Heart right ventricle (tissue), 16 donors: ENCODE data around the gene KCNJ16. TPM values are rescaled to one million over a fixed set of nuclear protein-coding genes. Genes with fewer than 3 reads are reported as not detected.

Source experiments
- ATAC-seq, 8 donors: fragments of 200-7000 bp; cut with Tn5 transposase; one replicate each; pipeline ENCODE4 v1.9.1; 2020; ENCODE audit warnings: mild to moderate bottlenecking in 8 of 8, moderate library complexity in 8 of 8, moderate number of reproducible peaks in 1 of 8
- DNase-seq, 2 donors: peaks; one replicate each; pipeline ENCODE4 v3.0.0-alpha.2; 2020
- H3K27ac ChIP-seq, 10 donors: fragments of 200-600 bp; sonication (generic) in 2 of 10; one replicate each; pipeline versions ENCODE4 v1.5.0 to v1.8.0; 2020 to 2022; ENCODE audit warnings: mild to moderate bottlenecking in 3 of 10
- H3K27me3 ChIP-seq, 7 donors: fragments of 200-600 bp; one replicate each; pipeline ENCODE4 v1.8.0; 2021 to 2022; ENCODE audit warnings: mild to moderate bottlenecking in 2 of 7
- H3K36me3 ChIP-seq, 9 donors: fragments of 200-600 bp; sonication (generic) in 1 of 9; one replicate each; pipeline versions ENCODE4 v1.5.0 to v1.8.0; 2020 to 2022; ENCODE audit warnings: mild to moderate bottlenecking in 2 of 9
- H3K4me1 ChIP-seq, 9 donors: fragments of 200-600 bp; sonication (generic) in 1 of 9; one replicate each; pipeline versions ENCODE4 v1.5.0 to v1.8.0; 2020 to 2022; ENCODE audit warnings: mild to moderate bottlenecking in 4 of 9
- H3K4me3 ChIP-seq, 10 donors: fragments of 200-600 bp; sonication (generic) in 2 of 10; one replicate each; pipeline versions ENCODE4 v1.5.0 to v1.8.0; 2020 to 2022; ENCODE audit warnings: mild to moderate bottlenecking in 7 of 10, moderate library complexity in 2 of 10
- H3K9me3 ChIP-seq, 11 donors: fragments of 200-600 bp in 10 of 11; sonication (generic) in 2 of 11; one replicate each; pipeline versions ENCODE4 v1.5.0 to v1.8.0; 2013 to 2022; ENCODE audit warnings: mild to moderate bottlenecking in 2 of 11, control low read depth in 1 of 11, moderate library complexity in 1 of 11
- WGBS, 2 donors: extraction: QIAGEN DNeasy Blood & Tissue Kit; methylation state at CpG; one replicate each; pipeline ENCODE4 v1.1.7; 2013; ENCODE audit warnings: inconsistent platforms in 1 of 2; 5-methylcytosine and 5-hydroxymethylcytosine counted together
- intact Hi-C, 10 donors: fragments of 100-400 bp; cut with DNase I; formaldehyde crosslinking; loops; one replicate each; pipeline versions ENCODE4 v1.11.1 to v1.14.2; 2022
- polyA plus RNA-seq, 2 donors: library from polyadenylated mRNA; stranded (reverse); fragments of 200-250 nt; gene quantifications; one replicate each; pipeline ENCODE4 v1.2.3, GENCODE V29; 2013
- total RNA-seq, 10 donors: library from RNA; stranded (reverse); fragmentation: NEBNext Ultra II Directional in 3 of 10; extraction: Animal tissue kit (Norgen Biotek cat#: 25700) in 3 of 10; gene quantifications; one replicate each; pipeline versions ENCODE4 v1.2.1 to v1.2.4, GENCODE V29; 2021 to 2023
- TF ChIP-seq, protein P1 (sequence below), 9 donors: fragments of 200-600 bp; sonication (generic) in 2 of 9; IDR thresholded peaks; one replicate each; pipeline versions ENCODE4 v1.5.0 to v1.8.0; 2021 to 2022; ENCODE audit warnings: antibody characterized with exemption in 9 of 9, mild to moderate bottlenecking in 5 of 9, moderate library complexity in 1 of 9
- donor health status: Arrhythmogenic right ventricular cardiomyopathy.
- donor health status: ischemic (EF 13 %, LVEDD 7.1; RV severe dilation, severe dysfunction).
- donor health status: healthy with polysubstance abuse.
- donor health status: DM: no; HTN: yes; CAD: no.
- donor health status: DM: no; HTN: no; CAD: no.
- donor health status: ischemic (EF 25% LVEDD 6.9; RV normal size, moderate dysfunction).
- donor health status: ischemic (EF 25% LVEDD 5.7; RV mildly dilated, moderate dysfunction).
- donor health status: healthy.
- donor health status: DM: yes; HTN: yes; CAD: no.
- donor health status: Ischemic cardiomyopathy.
- donor health status: ischemic (EF 35%, LVEDD 5.7; RV mildly dilated, moderate dysfunction).
- donor health status: nonischemic (EF 11% LVEDD 7.7; RV severe dilation, severe dysfunction).
- donor health status: DM: yes; HTN: yes; CAD: no.
- donor health status: PGD.
- donor health status: ischemic (EF 29% LVEDD 5.4; RV normal size, mild dysfunction).
- donor health status: nonischemic (EF 23%, LVEDD 6.1; RV moderate dilation, normal function).

KCNJ16 gene
- total and polyA plus RNA-seq, 12 donors = 0.09 to 0.24 (median 0.14) TPM; not detected in 8

DNA sequence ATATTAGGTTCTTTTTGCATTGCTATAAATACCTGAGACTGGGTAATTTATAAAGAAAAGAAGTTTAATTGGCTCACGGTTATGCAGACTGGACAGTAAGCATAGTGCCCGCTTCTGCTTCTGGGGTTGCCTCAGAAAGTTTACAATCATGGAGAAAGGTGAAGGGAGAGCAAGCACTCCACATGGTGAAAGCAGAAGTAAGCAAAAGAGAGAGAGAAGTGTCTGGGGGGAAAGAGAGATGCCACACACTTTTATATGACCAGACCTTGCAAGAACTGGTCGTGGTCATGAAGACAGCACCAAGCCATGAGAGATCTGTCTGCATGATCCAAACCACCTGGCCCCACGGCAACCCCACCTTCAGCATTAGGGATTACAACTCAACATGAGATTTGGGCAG lies 45.4 kb downstream of the KCNJ16 start:
- Histone ChIP-seq H3K9me3 (peaks cover 0 to 22% (median 8%) of the 10 kb centered on the region in 11 donors), H3K4me1 (peaks cover 0 to 52% (median 6%) of the 10 kb centered on the region in 9 donors), H3K4me3 (no peak overlapping the region), H3K27me3 (no peaks in the 10 kb centered on the region), H3K36me3 (no peaks in the 10 kb centered on the region), H3K27ac (peak overlapping the region in 2 of 10 donors; percentile 21 to 33)
- TF ChIP-seq, protein P1, sequence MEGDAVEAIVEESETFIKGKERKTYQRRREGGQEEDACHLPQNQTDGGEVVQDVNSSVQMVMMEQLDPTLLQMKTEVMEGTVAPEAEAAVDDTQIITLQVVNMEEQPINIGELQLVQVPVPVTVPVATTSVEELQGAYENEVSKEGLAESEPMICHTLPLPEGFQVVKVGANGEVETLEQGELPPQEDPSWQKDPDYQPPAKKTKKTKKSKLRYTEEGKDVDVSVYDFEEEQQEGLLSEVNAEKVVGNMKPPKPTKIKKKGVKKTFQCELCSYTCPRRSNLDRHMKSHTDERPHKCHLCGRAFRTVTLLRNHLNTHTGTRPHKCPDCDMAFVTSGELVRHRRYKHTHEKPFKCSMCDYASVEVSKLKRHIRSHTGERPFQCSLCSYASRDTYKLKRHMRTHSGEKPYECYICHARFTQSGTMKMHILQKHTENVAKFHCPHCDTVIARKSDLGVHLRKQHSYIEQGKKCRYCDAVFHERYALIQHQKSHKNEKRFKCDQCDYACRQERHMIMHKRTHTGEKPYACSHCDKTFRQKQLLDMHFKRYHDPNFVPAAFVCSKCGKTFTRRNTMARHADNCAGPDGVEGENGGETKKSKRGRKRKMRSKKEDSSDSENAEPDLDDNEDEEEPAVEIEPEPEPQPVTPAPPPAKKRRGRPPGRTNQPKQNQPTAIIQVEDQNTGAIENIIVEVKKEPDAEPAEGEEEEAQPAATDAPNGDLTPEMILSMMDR (IDR thresholded peaks at IDR 0.05) = no peak
- ATAC-seq = no peak
- WGBS, 2 donors = 68 to 83% methylated on average over 4 of the region's 4 CpGs
- intact Hi-C loops = no loop called here
- DNase-seq = no peak

DNA sequence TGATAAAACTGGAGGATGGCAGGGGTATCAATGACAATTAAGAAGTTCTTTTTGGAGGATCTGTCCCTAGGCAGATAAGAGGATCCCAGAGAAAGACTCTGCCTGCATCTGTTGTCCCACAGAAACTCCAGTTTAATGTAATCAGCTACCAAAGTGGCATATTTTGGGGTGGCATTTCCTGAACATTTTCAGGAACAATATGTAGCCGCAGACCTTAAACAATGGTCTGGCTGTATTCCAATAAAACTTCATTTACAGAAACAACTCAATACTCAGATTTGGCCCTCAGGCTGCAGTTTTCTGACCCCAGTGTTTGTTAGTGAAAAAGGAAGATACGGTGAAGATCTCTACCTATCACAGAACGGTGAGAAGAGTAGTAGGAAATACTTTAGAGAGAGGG lies 46.1 kb downstream of the KCNJ16 start:
- no peaks in the 10 kb centered on the region for H3K36me3 ChIP-seq
- H3K9me3 ChIP-seq = peaks cover 0 to 22% (median 8%) of the 10 kb centered on the region in 11 donors
- ATAC-seq (peak in 3 of 8 donors; percentile 14 to 42 (median 27)), DNase-seq (no peak)
- no peaks in the 10 kb centered on the region for H3K27me3 ChIP-seq
- TF ChIP-seq, protein P1 (IDR thresholded peaks at IDR 0.05) = no peak
- intact Hi-C loops = no loop called here
- H3K4me1 ChIP-seq = peaks cover 0 to 52% (median 6%) of the 10 kb centered on the region in 9 donors
- 53 to 55% methylated on average over 3 of the region's 3 CpGs for WGBS, 2 donors
- H3K4me3 ChIP-seq = no peak overlapping the region
- H3K27ac ChIP-seq = peak overlapping the region in 4 of 10 donors; percentile 21 to 59 (median 34)

GRCh38 chr17:70123193-70123592 lies 48.2 kb downstream of the KCNJ16 start:
- 76 to 84% methylated on average over 2 of the region's 2 CpGs for WGBS, 2 donors
- Histone ChIP-seq H3K9me3 (peaks cover 0 to 22% (median 8%) of the 10 kb centered on the region in 11 donors), H3K4me3 (no peak overlapping the region), H3K36me3 (no peaks in the 10 kb centered on the region), H3K4me1 (peaks cover 0 to 52% (median 6%) of the 10 kb centered on the region in 9 donors), H3K27me3 (no peaks in the 10 kb centered on the region), H3K27ac (no peak overlapping the region)
- DNase-seq = no peak
- ATAC-seq = peak in 1 of 8 donors; percentile 34
- TF ChIP-seq, protein P1 (IDR thresholded peaks at IDR 0.05) = no peak
- intact Hi-C loops = no loop called here

DNA sequence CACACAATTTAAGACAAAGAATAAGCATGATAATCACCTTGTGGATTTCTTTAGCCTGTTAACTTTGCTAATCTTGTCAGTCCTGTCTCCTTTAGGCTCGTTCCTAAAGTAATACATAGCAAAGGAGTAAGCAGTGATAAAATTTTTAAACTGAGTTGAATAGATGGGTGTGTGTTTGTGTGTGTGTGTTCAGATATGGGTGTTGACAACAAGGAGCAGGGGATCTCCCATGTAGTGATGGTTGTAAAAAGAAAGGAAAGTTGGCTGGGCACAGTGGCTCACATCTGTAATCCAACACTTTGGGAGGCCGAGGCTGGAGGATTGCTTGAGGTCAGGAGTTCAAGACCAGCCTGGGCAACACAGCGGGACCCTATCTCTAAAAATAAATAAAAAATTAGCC lies 49.7 kb downstream of the KCNJ16 start:
- Histone ChIP-seq H3K27ac (no peak overlapping the region), H3K9me3 (peaks cover 0 to 11% (median 6%) of the 10 kb centered on the region in 11 donors), H3K4me1 (peaks cover 0 to 48% (median 6%) of the 10 kb centered on the region in 9 donors), H3K4me3 (no peak overlapping the region), H3K27me3 (no peaks in the 10 kb centered on the region), H3K36me3 (no peaks in the 10 kb centered on the region)
- DNase-seq = no peak
- intact Hi-C loops = no loop called here
- ATAC-seq = no peak
- TF ChIP-seq, protein P1 (IDR thresholded peaks at IDR 0.05) = no peak
- 82 to 86% methylated on average over 3 of the region's 3 CpGs for WGBS, 2 donors
